H1 (cell line): ENCODE data around the gene USH2A. TPM values are rescaled to one million over a fixed set of nuclear protein-coding genes. Genes with fewer than 3 reads are reported as not detected.

Source experiments
- ASH2L ChIP-seq: fragments of 200-600, 300-600 bp; sonication (generic); IDR thresholded peaks from one replicate; pipeline ENCODE4 v1.7.1; 2017; ENCODE audit warnings: low read length
- ATF3 ChIP-seq: IDR thresholded peaks from 2 replicates; pipeline ENCODE4 v1.6.1; 2011; ENCODE audit warnings: low read depth, mild to moderate bottlenecking, low read length; ENCODE audit not compliant: insufficient read depth
- CEBPB ChIP-seq: IDR thresholded peaks from 2 replicates; pipeline ENCODE4 v1.6.1; 2012; ENCODE audit warnings: low read depth, low read length
- CHD7 ChIP-seq: fragments of 300-600 bp; sonication (generic); IDR thresholded peaks from 2 replicates; pipeline ENCODE4 v1.7.1; 2012; ENCODE audit warnings: low read length, moderate library complexity, mild to moderate bottlenecking, inconsistent platforms; ENCODE audit not compliant: insufficient replicate concordance
- EZH2 ChIP-seq: fragments of 200-600 bp; sonication (generic); IDR thresholded peaks from 2 replicates; pipeline ENCODE4 v1.7.1; 2012; ENCODE audit warnings: low read depth, mild to moderate bottlenecking, moderate library complexity, low read length, inconsistent platforms; ENCODE audit not compliant: severe bottlenecking
- FOSL1 ChIP-seq: IDR thresholded peaks from 2 replicates; pipeline ENCODE4 v1.6.1; 2011; ENCODE audit warnings: mild to moderate bottlenecking, low read depth, low read length, moderate library complexity; ENCODE audit not compliant: insufficient read depth
- NANOG ChIP-seq: IDR thresholded peaks from 2 replicates; pipeline ENCODE4 v1.6.1; 2011; ENCODE audit warnings: low read length, low read depth, mild to moderate bottlenecking, inconsistent platforms; ENCODE audit not compliant: insufficient read depth, poor library complexity, severe bottlenecking
- PHF8 ChIP-seq: fragments of 200-600 bp; sonication (generic); conservative IDR thresholded peaks from 2 replicates; pipeline ENCODE4 v1.7.1; 2012; ENCODE audit warnings: low read depth, mild to moderate bottlenecking, inconsistent platforms, low read length, moderate library complexity
- RBBP5 ChIP-seq: IDR thresholded peaks from 2 replicates; pipeline ENCODE4 v1.7.1; 2012; ENCODE audit warnings: low read depth, mild to moderate bottlenecking, inconsistent platforms, low read length, moderate library complexity, borderline replicate concordance
- SAP30 ChIP-seq: fragments of 300-600 bp; sonication (generic); IDR thresholded peaks from 2 replicates; pipeline ENCODE4 v1.7.1; 2012; ENCODE audit warnings: low read length, moderate library complexity, mild to moderate bottlenecking, inconsistent platforms; ENCODE audit not compliant: insufficient read depth, insufficient replicate concordance
- TAF1 ChIP-seq: IDR thresholded peaks from 2 replicates; pipeline ENCODE4 v1.6.1; 2011; ENCODE audit warnings: mild to moderate bottlenecking, low read depth, low read length
- polyA plus RNA-seq, 7 experiments: library from polyadenylated mRNA; depleted of rRNA in 3 of 7; stranded (reverse) in 5 of 7; unstranded in 2 of 7; fragments of >200 nt in 5 of 7; fragments of 200-250 nt in 2 of 7; gene quantifications; 1 replicate in 5 of 7; 2 replicates in 1 of 7; 4 replicates in 1 of 7; pipeline versions ENCODE4 v1.2.1 to v1.2.3, GENCODE V29; 2011 to 2013; ENCODE audit warnings: missing spikeins in 2 of 7, mixed read lengths in 2 of 7
- total RNA-seq: library from RNA; stranded (reverse); fragmentation: NEBNext Ultra II Directional; extraction: Animal tissue kit (Norgen Biotek cat#: 25700); gene quantifications from 2 replicates; pipeline ENCODE4 v1.2.1, GENCODE V29; 2021

USH2A gene
- total and polyA plus RNA-seq, 2 of the 8 experiments (the other 6 are each of a cell fraction or from before 2014, with no cell fraction given): 0.02 to 0.17 TPM

GRCh38 chr1:215631040-215631439 lies 792.2 kb downstream of the USH2A start (continued):
- TF ChIP-seq CHD7: no peak
- TF ChIP-seq ATF3: no peak
- TF ChIP-seq EZH2: no peak
- no peak for TF ChIP-seq FOSL1
- TF ChIP-seq NANOG: no peak
- no peak for TF ChIP-seq ASH2L
- no peak for TF ChIP-seq RBBP5
- TF ChIP-seq TAF1: no peak
- TF ChIP-seq PHF8: no peak
- TF ChIP-seq CEBPB: no peak
- no peak for TF ChIP-seq SAP30
